ENCODE results near the gene UTF1. TPM values are rescaled to one million over a fixed set of nuclear protein-coding genes. Genes with fewer than 3 reads are reported as not detected.

Gene UTF1
- total and polyA plus RNA-seq, 8 donors, result not detected

DNA sequence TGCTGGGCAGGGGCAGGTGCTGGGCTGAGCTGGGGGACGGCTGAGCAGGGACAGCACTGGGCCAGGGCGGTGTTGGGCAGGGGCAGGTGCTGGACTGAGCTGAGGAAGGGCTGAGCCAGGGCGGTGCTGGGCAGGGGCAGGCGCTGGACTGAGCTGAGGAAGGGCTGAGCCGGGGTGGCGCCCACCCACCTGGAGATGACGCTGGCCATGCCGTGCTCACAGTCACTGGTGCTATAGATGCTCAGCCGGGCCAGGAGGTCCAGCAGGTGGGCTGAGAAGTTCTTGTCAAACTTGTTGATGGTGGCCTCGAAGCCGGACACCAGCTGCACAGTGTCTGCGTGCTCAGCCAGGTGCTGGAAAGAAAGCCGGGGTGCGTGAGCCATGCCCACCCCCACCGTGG is 51.1 kb downstream of the UTF1 start:
- Histone ChIP-seq H3K27me3 (peaks cover 0 to 16% (median 7%) of the 10 kb centered on the region in 3 donors), H3K9me3 (no peaks in the 10 kb centered on the region), H3K4me1 (peaks cover 32 to 45% (median 36%) of the 10 kb centered on the region in 4 donors), H3K27ac (no peak overlapping the region), H3K36me3 (peaks cover 54 to 82% (median 72%) of the 10 kb centered on the region in 4 donors), H3K4me3 (no peak overlapping the region)
- intact Hi-C loops (cut with DNase I; ENCODE audit: low total_unique reads), result no loop called here
- TF ChIP-seq POLR2A (IDR thresholded peaks at IDR 0.05), result no peak
- TF ChIP-seq POLR2AphosphoS5 (IDR thresholded peaks at IDR 0.05), result no peak
- TF ChIP-seq, protein P1, sequence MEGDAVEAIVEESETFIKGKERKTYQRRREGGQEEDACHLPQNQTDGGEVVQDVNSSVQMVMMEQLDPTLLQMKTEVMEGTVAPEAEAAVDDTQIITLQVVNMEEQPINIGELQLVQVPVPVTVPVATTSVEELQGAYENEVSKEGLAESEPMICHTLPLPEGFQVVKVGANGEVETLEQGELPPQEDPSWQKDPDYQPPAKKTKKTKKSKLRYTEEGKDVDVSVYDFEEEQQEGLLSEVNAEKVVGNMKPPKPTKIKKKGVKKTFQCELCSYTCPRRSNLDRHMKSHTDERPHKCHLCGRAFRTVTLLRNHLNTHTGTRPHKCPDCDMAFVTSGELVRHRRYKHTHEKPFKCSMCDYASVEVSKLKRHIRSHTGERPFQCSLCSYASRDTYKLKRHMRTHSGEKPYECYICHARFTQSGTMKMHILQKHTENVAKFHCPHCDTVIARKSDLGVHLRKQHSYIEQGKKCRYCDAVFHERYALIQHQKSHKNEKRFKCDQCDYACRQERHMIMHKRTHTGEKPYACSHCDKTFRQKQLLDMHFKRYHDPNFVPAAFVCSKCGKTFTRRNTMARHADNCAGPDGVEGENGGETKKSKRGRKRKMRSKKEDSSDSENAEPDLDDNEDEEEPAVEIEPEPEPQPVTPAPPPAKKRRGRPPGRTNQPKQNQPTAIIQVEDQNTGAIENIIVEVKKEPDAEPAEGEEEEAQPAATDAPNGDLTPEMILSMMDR (IDR thresholded peaks at IDR 0.05), result no peak
- no peak for TF ChIP-seq EP300 (IDR thresholded peaks at IDR 0.05)
- 91 to 96% (median 93%) methylated on average over 13 to 15 of the region's 15 CpGs for WGBS, 5 donors
- DNase-seq, result no peak

Other genes with a start within 250 kb of the UTF1 start
- under 1 TPM in 3 of 5 donors, not detected in 2; under 0.01 to 0.73 (median 0.14) TPM for gene ADGRA1, start 142.3 kb upstream of the UTF1 start, total RNA-seq
- not detected for gene ADGRA1, start 142.3 kb upstream of the UTF1 start, polyA plus RNA-seq
- 1 to 10 TPM in 2 of 5 donors, under 1 TPM in 2, not detected in 1; 0.55 to 1.7 (median 0.80) TPM for gene KNDC1, start 70.0 kb upstream of the UTF1 start, total RNA-seq
- under 1 TPM; 0.05 to 1.00 (median 0.46) TPM for gene KNDC1, start 70.0 kb upstream of the UTF1 start, polyA plus RNA-seq
- gene VENTX, start 7.6 kb downstream of the UTF1 start, total RNA-seq, result 1 to 10 TPM in 1 of 5 donors, under 1 TPM in 2, not detected in 2; 0.45 to 3.2 (median 0.58) TPM
- gene VENTX, start 7.6 kb downstream of the UTF1 start, polyA plus RNA-seq, result under 1 TPM; 0.15 to 0.75 (median 0.35) TPM
- 10 to 100 TPM in 1 of 5 donors, 1 to 10 TPM in 3, not detected in 1; 3.3 to 50.8 (median 5.0) TPM for gene ADAM8, start 46.7 kb downstream of the UTF1 start, total RNA-seq
- gene ADAM8, start 46.7 kb downstream of the UTF1 start, polyA plus RNA-seq, result 1 to 10 TPM; 1.8 to 4.4 (median 3.6) TPM
- 100 to 1,000 TPM in 1 of 5 donors, 10 to 100 TPM in 4; 18.3 to 117 (median 41.9) TPM for gene TUBGCP2, start 78.7 kb downstream of the UTF1 start, total RNA-seq
- gene TUBGCP2, start 78.7 kb downstream of the UTF1 start, polyA plus RNA-seq, result 10 to 100 TPM; 40.3 to 89.8 (median 68.7) TPM
- 10 to 100 TPM; 12.7 to 82.1 (median 27.2) TPM for gene ZNF511, start 78.7 kb downstream of the UTF1 start, total RNA-seq
- gene ZNF511, start 78.7 kb downstream of the UTF1 start, polyA plus RNA-seq, result 10 to 100 TPM; 55.8 to 63.4 (median 60.0) TPM
- gene CALY, start 106.7 kb downstream of the UTF1 start, total RNA-seq, result 1 to 10 TPM in 2 of 5 donors, not detected in 3; 2.0 to 2.6 TPM
- gene CALY, start 106.7 kb downstream of the UTF1 start, polyA plus RNA-seq, result under 1 TPM in 2 of 3 donors, not detected in 1; 0.44 to 0.78 TPM
- 10 to 100 TPM in 1 of 5 donors, 1 to 10 TPM in 1, not detected in 3; 4.8 to 13.9 TPM for gene PRAP1, start 117.2 kb downstream of the UTF1 start, total RNA-seq
- not detected for gene PRAP1, start 117.2 kb downstream of the UTF1 start, polyA plus RNA-seq
- 10 to 100 TPM in 1 of 5 donors, 1 to 10 TPM in 2, not detected in 2; 6.4 to 16.2 (median 7.2) TPM for gene FUOM, start 127.8 kb downstream of the UTF1 start, total RNA-seq
- gene FUOM, start 127.8 kb downstream of the UTF1 start, polyA plus RNA-seq, result 10 to 100 TPM; 19.6 to 38.3 (median 36.7) TPM
- gene ECHS1, start 143.1 kb downstream of the UTF1 start, total RNA-seq, result 10 to 100 TPM in 4 of 5 donors, 1 to 10 TPM in 1; 5.3 to 81.7 (median 46.8) TPM
- 100 to 1,000 TPM in 2 of 3 donors, 10 to 100 TPM in 1; 99.6 to 103 (median 103) TPM for gene ECHS1, start 143.1 kb downstream of the UTF1 start, polyA plus RNA-seq
- 10 to 100 TPM in 4 of 5 donors, 1 to 10 TPM in 1; 3.3 to 40.0 (median 12.9) TPM for gene PAOX, start 149.0 kb downstream of the UTF1 start, total RNA-seq
- 10 to 100 TPM in 1 of 3 donors, 1 to 10 TPM in 2; 4.7 to 10.3 (median 6.8) TPM for gene PAOX, start 149.0 kb downstream of the UTF1 start, polyA plus RNA-seq
- gene MTG1, start 163.9 kb downstream of the UTF1 start, total RNA-seq, result 100 to 1,000 TPM in 3 of 5 donors, 10 to 100 TPM in 2; 36.7 to 177 (median 133) TPM
- gene MTG1, start 163.9 kb downstream of the UTF1 start, polyA plus RNA-seq, result 10 to 100 TPM; 38.8 to 52.9 (median 41.3) TPM
- not detected for gene SPRN, start 194.4 kb downstream of the UTF1 start, total RNA-seq
- 1 to 10 TPM in 1 of 3 donors, under 1 TPM in 1, not detected in 1; 0.18 to 5.2 TPM for gene SPRN, start 194.4 kb downstream of the UTF1 start, polyA plus RNA-seq
- 1 to 10 TPM in 4 of 5 donors, under 1 TPM in 1; 0.89 to 9.3 (median 8.1) TPM for gene SCART1, start 223.7 kb downstream of the UTF1 start, total RNA-seq
- under 1 TPM in 2 of 3 donors, not detected in 1; 0.43 to 0.44 TPM for gene SCART1, start 223.7 kb downstream of the UTF1 start, polyA plus RNA-seq

All from stomach (tissue), 9 donors.